Measurements from ENCODE around the gene UBE2L6.
A peak's percentile ranks its signal among the peaks of the same experiment; 100 is the strongest.
"Not testable (repeated sequence)": the region's sequence is repeated elsewhere in the genome, so short reads cannot be mapped to it uniquely, and the experiment has no call there.

The UBE2L6 gene

DNA sequence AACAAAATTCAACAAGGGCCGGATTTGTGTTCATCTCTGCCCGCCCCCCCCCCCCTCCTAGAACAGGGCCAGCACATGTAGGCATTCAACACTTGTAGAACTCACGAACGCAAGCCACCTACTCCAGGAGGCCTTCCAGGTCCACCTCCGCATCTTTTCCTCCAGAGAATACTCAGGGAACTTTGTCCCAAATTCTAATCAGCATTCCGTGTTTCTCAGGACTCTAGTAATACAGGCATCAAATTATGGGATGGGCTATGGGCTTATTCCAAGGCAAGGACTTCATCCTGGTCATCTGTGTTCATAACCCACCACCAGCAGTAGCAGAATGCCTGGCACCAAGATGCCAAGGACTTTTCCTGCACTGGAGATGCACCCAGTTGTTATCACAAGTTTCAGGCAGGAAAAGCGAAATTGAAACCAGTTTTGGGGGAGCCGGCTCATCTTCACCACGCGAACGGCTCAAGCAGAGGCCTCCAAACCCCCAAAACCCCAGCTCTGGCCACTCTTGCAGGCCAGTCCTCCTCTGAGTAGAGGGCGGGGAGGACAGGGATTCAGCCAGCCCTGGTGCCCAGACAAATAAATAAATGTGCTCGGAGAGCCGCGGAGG is 462 bp downstream of the UBE2L6 start:
- peak; percentile 49 for DNase-seq (ENCODE audit: low spot score)

GRCh38 chr11:57566005-57566904 is 1.2 kb downstream of the UBE2L6 start:
- peak; percentile 69 for DNase-seq (ENCODE audit: low spot score)

DNA sequence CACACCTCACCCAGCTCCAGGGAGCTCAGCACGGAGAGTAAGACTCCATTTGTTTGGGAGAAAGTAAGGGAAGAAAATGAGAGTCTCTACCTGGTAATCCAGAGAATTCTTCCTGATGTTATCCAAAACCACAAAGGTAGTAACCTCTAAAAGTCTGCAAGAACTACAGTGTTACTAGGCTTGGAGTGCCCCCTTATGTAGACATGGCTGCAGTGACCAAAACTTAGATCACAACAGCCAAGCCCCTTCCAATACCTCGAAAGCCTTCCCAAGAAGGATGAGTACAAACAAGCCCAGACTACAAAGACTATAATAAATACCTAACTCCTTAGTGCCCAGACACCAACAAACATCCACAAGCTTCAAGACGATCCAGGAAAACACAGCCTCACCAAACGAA is 4.9 kb downstream of the UBE2L6 start:
- no peak for DNase-seq (ENCODE audit: low spot score)

- no peak for DNase-seq (ENCODE audit: low spot score)
These were observed 7.3 kb downstream of the UBE2L6 start for GRCh38 chr11:57560146-57560545.

GRCh38 chr11:57556041-57556440 is 11.4 kb downstream of the UBE2L6 start:
- DNase-seq (ENCODE audit: low spot score), result no peak

- no peak for DNase-seq (ENCODE audit: low spot score)
These were observed 12.1 kb downstream of the UBE2L6 start for GRCh38 chr11:57555393-57555792.

GRCh38 chr11:57552479-57552878 is 15.0 kb downstream of the UBE2L6 start:
- no peak for DNase-seq (ENCODE audit: low spot score)

DNA sequence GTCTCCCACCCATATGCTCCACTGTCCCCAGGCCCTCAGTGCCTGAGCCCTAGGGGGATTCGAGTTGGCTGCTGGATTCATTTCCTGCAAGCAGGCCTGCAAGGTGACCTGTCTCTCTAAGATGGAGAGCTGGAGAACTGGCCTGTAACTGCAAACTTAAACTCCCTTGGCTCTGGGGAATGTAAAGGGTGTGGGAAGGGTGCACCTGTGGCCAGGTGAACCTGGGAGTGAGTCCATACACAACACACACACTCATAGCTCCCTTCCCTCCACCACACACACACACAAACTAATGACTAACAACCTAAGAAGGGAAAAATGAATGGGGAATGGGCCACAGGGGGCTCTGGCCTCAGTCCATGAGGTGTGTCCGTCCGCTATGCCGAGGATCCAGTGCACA is 15.5 kb downstream of the UBE2L6 start:
- no peak for DNase-seq (ENCODE audit: low spot score)

DNA sequence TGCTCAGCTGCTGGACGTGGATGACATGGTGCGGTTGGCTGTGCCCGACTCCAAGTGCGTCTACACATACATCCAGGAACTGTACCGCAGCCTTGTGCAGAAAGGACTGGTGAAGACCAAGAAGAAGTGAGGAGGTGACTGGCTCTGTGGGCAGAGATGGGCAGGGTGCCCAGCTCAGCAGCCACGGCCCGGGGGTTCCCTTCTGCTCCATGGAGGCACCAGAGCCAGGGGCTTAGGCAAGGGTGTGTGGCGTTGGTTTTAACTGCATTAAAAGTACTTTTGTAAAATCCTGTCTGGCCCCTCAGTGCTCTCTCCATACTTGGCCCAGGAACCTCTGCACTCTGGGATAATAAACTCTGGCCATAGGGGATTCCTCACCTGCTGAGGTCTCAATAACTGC is 17.5 kb downstream of the UBE2L6 start:
- DNase-seq (ENCODE audit: low spot score), result no peak

GRCh38 chr11:57547854-57548377 is 19.6 kb downstream of the UBE2L6 start:
- no peak for DNase-seq (ENCODE audit: low spot score)

GRCh38 chr11:57546869-57547475 is 20.5 kb downstream of the UBE2L6 start:
- DNase-seq (ENCODE audit: low spot score), result peak; percentile 76

DNA sequence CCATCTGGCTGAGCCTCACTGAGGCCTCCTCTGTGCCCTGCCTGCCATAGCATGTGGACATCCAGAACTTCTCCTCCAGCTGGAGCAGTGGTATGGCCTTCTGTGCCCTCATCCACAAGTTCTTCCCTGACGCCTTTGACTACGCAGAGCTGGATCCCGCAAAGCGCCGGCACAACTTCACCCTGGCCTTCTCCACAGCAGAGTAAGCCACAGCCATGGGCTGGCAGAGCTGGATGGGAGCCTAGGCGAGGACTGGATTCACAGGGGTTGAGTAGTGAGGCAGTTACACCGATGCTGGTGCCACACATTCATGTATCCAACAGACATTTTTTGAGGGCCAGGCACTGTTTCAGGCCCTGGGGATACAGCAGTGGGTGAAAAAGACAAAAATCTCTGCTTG is 21.0 kb downstream of the UBE2L6 start:
- DNase-seq (ENCODE audit: low spot score), result no peak

GRCh38 chr11:57545883-57546282 is 21.6 kb downstream of the UBE2L6 start:
- no peak for DNase-seq (ENCODE audit: low spot score)

DNA sequence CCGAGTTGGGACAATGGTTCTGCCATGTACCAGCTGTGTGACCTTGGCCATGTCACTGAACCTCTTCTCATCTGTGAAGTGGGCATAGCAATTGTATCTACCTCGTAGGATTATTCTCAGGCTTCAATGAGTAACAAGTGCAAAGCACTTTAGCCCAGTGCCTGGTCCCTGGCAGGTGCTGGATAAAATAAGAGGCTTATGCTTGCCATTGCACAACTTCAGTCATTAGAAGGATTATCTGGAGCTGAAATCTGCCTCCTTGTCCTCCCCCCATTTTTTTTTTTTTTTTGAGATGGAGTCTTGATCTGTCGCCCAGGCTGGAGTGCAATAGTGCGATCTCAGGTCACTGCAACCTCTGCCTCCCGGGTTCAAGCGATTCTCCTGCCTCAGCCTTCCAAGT is 22.9 kb downstream of the UBE2L6 start:
- no peak for DNase-seq (ENCODE audit: low spot score)

- no peak for DNase-seq (ENCODE audit: low spot score)
These were observed 23.9 kb downstream of the UBE2L6 start for GRCh38 chr11:57543593-57543992.

DNA sequence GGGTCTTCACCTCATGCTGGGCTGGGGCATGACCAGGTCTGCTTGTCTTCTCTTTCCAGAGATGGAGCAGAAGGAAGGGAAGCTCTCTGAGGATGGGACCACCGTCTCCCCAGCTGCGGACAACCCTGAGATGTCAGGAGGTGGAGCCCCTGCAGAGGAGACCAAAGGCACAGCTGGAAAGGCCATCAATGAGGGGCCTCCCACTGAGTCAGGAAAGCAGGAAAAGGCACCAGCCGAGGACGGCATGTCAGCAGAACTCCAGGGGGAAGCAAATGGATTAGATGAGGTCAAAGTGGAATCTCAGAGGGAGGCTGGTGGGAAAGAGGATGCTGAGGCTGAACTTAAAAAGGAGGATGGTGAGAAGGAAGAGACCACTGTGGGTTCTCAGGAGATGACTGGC is 24.9 kb downstream of the UBE2L6 start:
- no peak for DNase-seq (ENCODE audit: low spot score)

DNA sequence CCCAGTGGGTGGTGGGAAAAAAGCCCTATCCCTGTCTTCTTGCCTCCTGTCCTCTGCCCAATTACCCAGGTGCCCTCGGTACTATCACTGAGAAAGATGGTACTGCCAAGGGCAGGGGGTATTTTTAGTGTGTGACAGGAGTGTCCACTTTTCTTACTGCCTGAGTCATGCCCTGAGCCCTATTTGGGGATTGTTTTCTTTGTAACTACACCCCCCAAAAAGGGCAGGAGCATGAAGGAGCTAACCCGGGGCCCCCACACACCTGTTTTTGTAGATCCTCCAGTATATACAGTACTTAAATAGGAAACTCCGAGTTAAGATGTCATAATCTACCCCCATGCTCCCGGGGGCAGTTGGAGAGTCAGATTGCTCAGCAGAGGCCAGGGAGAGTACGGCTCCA is 26.3 kb downstream of the UBE2L6 start:
- DNase-seq (ENCODE audit: low spot score), result no peak

DNA sequence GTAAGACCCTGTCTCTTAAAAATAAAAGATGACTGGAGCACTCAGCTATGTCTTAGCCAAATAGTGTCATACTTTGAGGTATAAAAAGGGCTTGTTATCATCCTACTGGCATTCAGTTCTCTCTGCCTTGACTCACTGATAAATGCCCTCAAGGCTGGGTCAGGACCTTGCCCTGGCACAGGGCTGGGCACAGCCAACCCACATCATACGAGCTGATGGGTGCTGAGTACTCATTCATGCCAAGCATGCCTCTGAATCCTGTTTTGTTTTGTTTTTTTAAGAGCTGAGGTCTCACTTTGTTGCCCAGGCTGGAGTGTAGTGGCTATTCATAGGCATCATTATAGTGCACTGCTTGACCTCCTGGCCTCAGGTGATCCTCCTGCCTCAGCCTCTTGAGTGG is 28.1 kb downstream of the UBE2L6 start:
- no peak for DNase-seq (ENCODE audit: low spot score)

DNA sequence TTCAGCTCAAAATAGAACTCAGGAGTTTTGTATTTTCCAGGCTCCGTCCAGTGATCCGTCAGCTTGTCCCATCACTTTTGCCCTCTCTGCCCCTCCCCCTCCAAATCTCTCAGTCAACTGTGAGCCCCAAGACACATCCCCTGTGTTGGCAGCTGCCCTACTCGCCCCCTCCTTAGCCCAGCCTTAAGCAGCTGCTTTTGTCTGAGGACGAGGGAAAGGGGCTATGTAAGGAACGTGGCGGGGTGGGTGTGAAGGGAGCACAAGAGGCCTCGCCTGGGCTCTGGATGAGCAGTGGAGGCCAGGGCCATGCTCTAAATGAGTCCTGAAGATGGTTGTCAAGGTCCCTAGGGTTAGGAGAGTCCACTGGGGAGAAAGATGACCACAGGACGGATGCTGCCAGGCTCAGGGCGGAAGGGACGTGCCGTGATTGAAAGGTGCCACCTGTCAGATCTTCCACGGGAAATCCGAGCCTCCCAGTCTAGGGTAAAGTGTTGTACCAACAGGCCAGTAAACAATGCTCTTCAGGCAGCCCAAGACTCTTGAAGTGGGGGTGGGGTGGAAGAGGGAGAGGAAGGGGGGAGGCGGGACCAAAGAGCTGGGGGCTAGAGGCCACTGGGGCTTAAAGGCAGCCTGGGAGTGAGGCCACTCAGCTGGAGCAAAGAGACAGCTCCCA is 30.4 kb downstream of the UBE2L6 start, which contains the start of gene SMTNL1:
SMTNL1 (plus strand) TSS at position 649 of the 673 bp plus-strand sequence. CDS start 5,048 bp downstream, outside the sequence.
- DNase-seq (ENCODE audit: low spot score), result no peak

DNA sequence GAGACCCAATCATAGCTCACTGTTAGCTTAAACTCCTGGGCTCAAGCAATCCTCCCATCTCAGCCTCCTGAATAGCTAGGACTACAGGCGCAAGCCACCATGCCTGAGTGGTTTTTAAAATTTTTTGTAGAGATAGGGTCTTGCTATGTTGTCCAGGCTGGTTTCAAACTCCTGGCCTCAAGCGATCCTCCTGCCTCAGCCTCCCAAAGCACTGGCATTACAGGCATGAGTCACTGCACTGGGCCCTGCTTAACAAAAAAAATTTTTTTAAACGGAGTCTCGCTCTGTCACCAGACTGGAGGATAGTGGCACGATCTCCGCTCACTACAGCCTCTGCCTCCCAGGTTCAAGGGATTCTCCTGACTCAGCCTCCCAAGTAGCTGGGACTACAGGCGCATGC is 33.0 kb downstream of the UBE2L6 start:
- not testable (repeated sequence) for DNase-seq (ENCODE audit: low spot score)

- DNase-seq (ENCODE audit: low spot score), result peak; percentile 90
These were observed 36.6 kb downstream of the UBE2L6 start, which contains the start of gene TIMM10 for GRCh38 chr11:57530596-57531507. TIMM10 (minus strand) TSS chr11:57530754; CDS start chr11:57530189, 565 bp downstream.

Measured in AG08396 (cell line).